Right lobe of liver (tissue), 6 donors: ENCODE measurements around the gene BCAN. TPM values are rescaled to one million over a fixed set of nuclear protein-coding genes. Genes with fewer than 3 reads are reported as not detected.

Experiments used
- ATAC-seq, 4 donors: fragments of 200-7000 bp; cut with Tn5 transposase; one replicate each; pipeline ENCODE4 v1.9.1; 2020; ENCODE audit warnings: mild to moderate bottlenecking in 4 of 4, moderate library complexity in 4 of 4
- DNase-seq, 3 donors: peaks; one replicate each; pipeline ENCODE4 v3.0.0-alpha.2; 2020
- H3K27ac ChIP-seq, 3 donors: fragments of 200-600 bp; one replicate each; pipeline ENCODE4 v1.8.0; 2022
- H3K27me3 ChIP-seq, 2 donors: fragments of 200-600 bp; one replicate each; pipeline ENCODE4 v1.8.0; 2022
- H3K36me3 ChIP-seq, 4 donors: fragments of 200-600 bp; sonication (generic) in 1 of 4; one replicate each; pipeline versions ENCODE4 v1.5.1 to v1.8.0; 2017 to 2022; ENCODE audit warnings: control low read depth in 1 of 4
- H3K4me1 ChIP-seq, 4 donors: fragments of 200-600 bp; sonication (generic) in 1 of 4; one replicate each; pipeline versions ENCODE4 v1.5.1 to v1.8.0; 2017 to 2022; ENCODE audit warnings: control low read depth in 1 of 4
- H3K4me3 ChIP-seq, 3 donors: fragments of 200-600 bp; one replicate each; pipeline ENCODE4 v1.8.0; 2022
- H3K9me3 ChIP-seq, 4 donors: fragments of 200-600 bp; sonication (generic) in 1 of 4; one replicate each; pipeline versions ENCODE4 v1.5.1 to v1.8.0; 2017 to 2022; ENCODE audit warnings: control low read depth in 1 of 4
- CTCF ChIP-seq, 4 donors: fragments of 200-600 bp in 3 of 4; fragments of 450-650 bp in 1 of 4; IDR thresholded peaks; one replicate each; pipeline versions ENCODE4 v1.5.1 to v1.8.0; 2016 to 2022; ENCODE audit warnings: antibody characterized with exemption in 4 of 4, mild to moderate bottlenecking in 2 of 4
- POLR2A ChIP-seq: fragments of 450-650 bp; IDR thresholded peaks from one replicate; pipeline ENCODE4 v1.6.1; 2017; ENCODE audit warnings: antibody characterized with exemption, mild to moderate bottlenecking
- WGBS: methylation state at CpG from one replicate; pipeline ENCODE4 v1.1.6; 2018; ENCODE audit warnings: low coverage, low lambda C conversion rate; ENCODE audit not compliant: insufficient coverage; ENCODE audit errors: missing lambda C conversion rate; 5-methylcytosine and 5-hydroxymethylcytosine counted together
- intact Hi-C, 2 donors: fragments of 100-400 bp; cut with DNase I; formaldehyde crosslinking; loops; one replicate each; pipeline versions ENCODE4 v1.11.2 to v1.14.1; 2022
- total RNA-seq, 6 experiments: library from RNA; depleted of rRNA in 2 of 6; stranded (reverse); fragments of >200 nt in 2 of 6; fragmentation: NEBNext Ultra II Directional in 3 of 6; extraction: Animal tissue kit (Norgen Biotek cat#: 25700) in 3 of 6; gene quantifications; one replicate each; pipeline versions ENCODE4 v1.1.0 to v1.2.4, GENCODE V29; 2016 to 2023
- donor health status: DM: no; HTN: yes; CAD: no.
- donor health status: DM: no; HTN: no; CAD: no.
- donor health status: DM: no; HTN: no; CAD: no.
- donor health status: DM: no; HTN: yes; CAD: no.
- donor health status: DM: no; HTN: yes; CAD: no.

The BCAN gene
- total RNA-seq, 6 experiments from 2014 or later, result not detected

GRCh38 chr1:156692925-156693847 lies 51.3 kb downstream of the BCAN start:
- no peak for ATAC-seq
- no peak for DNase-seq
- WGBS, result 30% methylated on average over 7 of the region's 16 CpGs
- Histone ChIP-seq H3K4me3 (no peak overlapping the region), H3K9me3 (no peaks in the 10 kb centered on the region), H3K36me3 (no peaks in the 10 kb centered on the region), H3K27ac (no peak overlapping the region), H3K27me3 (peaks cover 0 to 5% of the 10 kb centered on the region in 2 donors), H3K4me1 (peaks cover 0 to 7% (median 0%) of the 10 kb centered on the region in 4 donors)
- TF ChIP-seq CTCF (IDR thresholded peaks at IDR 0.05) (no peak), POLR2A (no peak)
- intact Hi-C loops, result no loop called here

GRCh38 chr1:156693848-156694689 lies 52.2 kb downstream of the BCAN start:
- TF ChIP-seq CTCF (IDR thresholded peaks at IDR 0.05) (no peak), POLR2A (no peak)
- ATAC-seq, result no peak
- H3K36me3 ChIP-seq, result no peaks in the 10 kb centered on the region
- H3K4me3 ChIP-seq, result no peak overlapping the region
- peaks cover 0 to 7% (median 0%) of the 10 kb centered on the region in 4 donors for H3K4me1 ChIP-seq
- no peak overlapping the region for H3K27ac ChIP-seq
- DNase-seq, result no peak
- intact Hi-C loops, result no loop called here
- H3K9me3 ChIP-seq, result no peaks in the 10 kb centered on the region
- peaks cover 0 to 5% of the 10 kb centered on the region in 2 donors for H3K27me3 ChIP-seq
- WGBS, result 55% methylated on average over 9 of the region's 12 CpGs

- intact Hi-C loops, result no loop called here
- WGBS, result 92% methylated on average over 2 of the region's 5 CpGs
- DNase-seq, result no peak
These were observed 52.7 kb downstream of the BCAN start for GRCh38 chr1:156694690-156694962.

GRCh38 chr1:156696755-156697154 lies 54.8 kb downstream of the BCAN start:
- no peaks in the 10 kb centered on the region for H3K9me3 ChIP-seq
- DNase-seq (no peak), ATAC-seq (no peak)
- intact Hi-C loops, result no loop called here
- no peak overlapping the region for H3K27ac ChIP-seq
- 70% methylated on average over 7 of the region's 8 CpGs for WGBS
- H3K36me3 ChIP-seq, result no peaks in the 10 kb centered on the region
- H3K4me1 ChIP-seq, result no peaks in the 10 kb centered on the region
- no peak for TF ChIP-seq CTCF (IDR thresholded peaks at IDR 0.05)
- TF ChIP-seq POLR2A, result no peak
- no peak overlapping the region for H3K4me3 ChIP-seq
- H3K27me3 ChIP-seq, result no peaks in the 10 kb centered on the region

More at GRCh38 chr1:156694690-156694962, 52.7 kb downstream of the BCAN start:
- peaks cover 0 to 5% of the 10 kb centered on the region in 2 donors for H3K27me3 ChIP-seq
- H3K36me3 ChIP-seq, result no peaks in the 10 kb centered on the region
- no peak for TF ChIP-seq POLR2A
- TF ChIP-seq CTCF (IDR thresholded peaks at IDR 0.05), result no peak
- no peaks in the 10 kb centered on the region for H3K9me3 ChIP-seq
- H3K4me1 ChIP-seq, result peaks cover 0 to 2% (median 0%) of the 10 kb centered on the region in 4 donors
- H3K27ac ChIP-seq, result no peak overlapping the region
- no peak for ATAC-seq
- H3K4me3 ChIP-seq, result no peak overlapping the region
